ENCODE measurements around the gene SCARB1. TPM values are rescaled to one million over a fixed set of nuclear protein-coding genes. Genes with fewer than 3 reads are reported as not detected.

Gene SCARB1
- total RNA-seq, 1 donor from 2014 or later: 17.9 TPM

- intact Hi-C loops (cut with micrococcal nuclease): no loop called here
- H3K27ac Mint-ChIP-seq: no peak overlapping the region
- H3K4me3 Mint-ChIP-seq: no peak overlapping the region
- DNase-seq (ENCODE audit: low spot score): no peak
- no peaks in the 10 kb centered on the region for H3K4me1 Mint-ChIP-seq (ENCODE audit: low read depth)
- H3K27me3 Mint-ChIP-seq (ENCODE audit: insufficient read depth): peaks cover 11% of the 10 kb centered on the region
- H3K36me3 Mint-ChIP-seq (ENCODE audit: low read depth): no peaks in the 10 kb centered on the region
- no peaks in the 10 kb centered on the region for H3K9me3 Mint-ChIP-seq
These were observed 130.6 kb downstream of the SCARB1 start for GRCh38 chr12:124733086-124733485.

- Mint-ChIP-seq H3K9me3 (no peaks in the 10 kb centered on the region), H3K27me3 (ENCODE audit: insufficient read depth) (peaks cover 11% of the 10 kb centered on the region)
- intact Hi-C loops (cut with micrococcal nuclease): no loop called here
These were observed 131.2 kb downstream of the SCARB1 start for GRCh38 chr12:124732275-124733075.

DNA sequence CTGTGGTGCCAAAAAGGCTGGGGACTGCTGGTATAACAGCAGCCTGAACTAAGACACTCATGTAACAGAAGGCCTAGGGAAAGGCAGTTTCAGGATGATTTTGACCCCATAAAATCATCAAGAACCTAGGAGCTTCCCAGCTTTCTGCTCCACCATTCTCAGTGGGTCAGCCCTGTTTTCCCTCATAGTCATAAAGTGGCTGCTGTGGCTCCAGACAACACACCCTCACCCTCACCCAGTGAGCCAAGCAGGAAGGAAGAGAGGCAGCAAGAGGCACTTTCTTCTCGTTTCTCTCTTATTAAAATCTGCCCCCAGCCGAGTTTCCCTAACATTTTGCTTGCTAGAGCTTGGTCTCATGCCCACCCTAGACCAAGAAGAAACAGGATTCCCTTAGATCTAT, 131.8 kb downstream of the SCARB1 start:
- Mint-ChIP-seq H3K36me3 (ENCODE audit: low read depth) (no peaks in the 10 kb centered on the region), H3K9me3 (no peaks in the 10 kb centered on the region), H3K4me1 (ENCODE audit: low read depth) (no peaks in the 10 kb centered on the region), H3K4me3 (no peak overlapping the region), H3K27me3 (ENCODE audit: insufficient read depth) (peaks cover 15% of the 10 kb centered on the region), H3K27ac (no peak overlapping the region)
- DNase-seq (ENCODE audit: low spot score): no peak
- intact Hi-C loops (cut with micrococcal nuclease): no loop called here

More at GRCh38 chr12:124732275-124733075, 131.2 kb downstream of the SCARB1 start:
- H3K27ac Mint-ChIP-seq: no peak overlapping the region
- no peaks in the 10 kb centered on the region for H3K36me3 Mint-ChIP-seq (ENCODE audit: low read depth)
- no peak overlapping the region for H3K4me3 Mint-ChIP-seq
- no peaks in the 10 kb centered on the region for H3K4me1 Mint-ChIP-seq (ENCODE audit: low read depth)
- DNase-seq (ENCODE audit: low spot score): no peak

DNA sequence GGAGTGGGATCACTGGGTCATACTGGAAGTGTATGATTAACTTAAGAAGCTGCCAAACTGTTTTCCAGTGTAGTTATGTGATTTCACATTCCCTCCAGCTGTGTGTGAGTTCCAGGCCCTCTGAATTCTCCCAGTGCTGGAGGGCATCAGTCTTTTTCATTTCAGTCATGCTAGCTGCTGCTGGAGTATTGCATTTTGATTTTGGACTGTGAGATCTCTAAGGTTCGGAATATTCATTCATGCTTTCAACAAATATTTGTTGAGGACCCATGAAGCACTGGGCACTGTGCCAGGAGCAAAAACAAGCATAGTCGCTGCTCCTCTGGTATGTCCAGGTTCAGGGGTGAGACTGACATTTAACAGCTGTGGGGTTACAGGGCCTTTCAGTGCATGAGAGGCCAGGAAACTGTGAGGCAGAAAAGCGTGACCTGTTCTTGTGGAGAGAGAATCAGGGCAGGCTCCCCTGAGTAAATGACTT, 133.2 kb downstream of the SCARB1 start:
- DNase-seq (ENCODE audit: low spot score): no peak
- Mint-ChIP-seq H3K4me3 (no peak overlapping the region), H3K36me3 (ENCODE audit: low read depth) (no peaks in the 10 kb centered on the region), H3K27me3 (ENCODE audit: insufficient read depth) (peaks cover 19% of the 10 kb centered on the region), H3K27ac (no peak overlapping the region), H3K4me1 (ENCODE audit: low read depth) (no peaks in the 10 kb centered on the region), H3K9me3 (no peaks in the 10 kb centered on the region)
- intact Hi-C loops (cut with micrococcal nuclease): no loop called here

DNA sequence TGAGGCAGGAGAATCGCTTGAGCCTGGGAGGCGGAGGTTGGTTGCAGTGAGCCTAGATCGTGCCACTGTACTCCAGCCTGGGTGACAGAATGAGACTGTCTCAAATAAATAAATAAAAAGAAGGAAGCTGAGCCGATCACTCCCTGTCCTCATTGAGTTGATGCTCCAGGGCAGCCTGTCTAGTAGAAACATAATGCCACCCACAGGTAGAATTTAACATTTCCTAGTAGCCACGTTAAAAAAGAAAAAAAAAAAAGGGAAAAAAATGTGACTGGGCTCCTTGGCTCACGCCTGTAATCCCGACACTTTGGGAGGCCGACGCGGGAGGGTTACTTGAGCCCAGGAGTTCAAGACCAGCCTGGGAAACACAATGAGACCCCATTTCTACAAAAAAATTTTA, 135.7 kb downstream of the SCARB1 start:
- intact Hi-C loops (cut with micrococcal nuclease): no loop called here
- Mint-ChIP-seq H3K4me3 (no peak overlapping the region), H3K4me1 (ENCODE audit: low read depth) (no peaks in the 10 kb centered on the region), H3K27ac (no peak overlapping the region), H3K9me3 (no peaks in the 10 kb centered on the region), H3K27me3 (ENCODE audit: insufficient read depth) (peaks cover 12% of the 10 kb centered on the region), H3K36me3 (ENCODE audit: low read depth) (no peaks in the 10 kb centered on the region)
- DNase-seq (ENCODE audit: low spot score): no peak

DNA sequence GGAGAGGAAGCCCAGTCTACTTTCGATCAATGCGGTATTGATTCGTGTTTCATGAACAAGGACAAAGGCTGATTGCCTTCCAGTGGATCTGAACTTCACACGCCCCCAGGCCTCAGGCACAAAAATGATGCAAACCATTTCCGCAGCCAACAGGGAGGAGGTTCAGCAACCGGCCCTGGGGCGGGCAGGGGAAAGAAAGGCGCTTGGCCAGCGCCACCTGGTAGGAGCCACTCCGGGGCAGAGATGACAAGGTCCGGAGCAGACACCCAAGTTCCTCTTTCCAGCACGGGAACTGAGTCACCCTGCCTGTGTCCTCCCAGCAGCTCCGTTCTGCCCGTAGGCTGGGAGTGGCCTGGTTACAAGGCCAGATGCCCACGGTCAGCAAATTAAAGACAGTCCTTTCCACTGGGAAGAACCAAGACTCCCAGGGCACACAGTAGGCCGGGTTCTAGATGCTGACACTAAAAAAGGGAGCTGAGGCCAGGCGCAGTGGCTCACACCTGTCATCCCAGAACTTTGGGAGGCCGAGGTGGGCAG, 136.3 kb downstream of the SCARB1 start:
- Mint-ChIP-seq H3K27me3 (ENCODE audit: insufficient read depth) (peaks cover 13% of the 10 kb centered on the region), H3K4me3 (no peak overlapping the region), H3K36me3 (ENCODE audit: low read depth) (no peaks in the 10 kb centered on the region), H3K4me1 (ENCODE audit: low read depth) (no peaks in the 10 kb centered on the region), H3K9me3 (no peaks in the 10 kb centered on the region), H3K27ac (no peak overlapping the region)
- DNase-seq (ENCODE audit: low spot score): no peak
- intact Hi-C loops (cut with micrococcal nuclease): no loop called here

Other genes with a start within 250 kb of the SCARB1 start
- gene UBC, start 50.8 kb upstream of the SCARB1 start, total RNA-seq: 883 and 899 TPM in 2 replicates
- gene DHX37, start 125.3 kb upstream of the SCARB1 start, total RNA-seq: 47.5 and 50.2 TPM in 2 replicates
- 35.0 and 35.2 TPM in 2 replicates for gene BRI3BP, start 129.8 kb upstream of the SCARB1 start, total RNA-seq
- 26.7 and 27.8 TPM in 2 replicates for gene AACS, start 201.6 kb upstream of the SCARB1 start, total RNA-seq

All from activated T-helper 1 cell treated with anti-CD3 and anti-CD28 coated beads, Interleukin-12 subunit alpha, Interleukin-12 subunit beta, Interleukin-2, Interleukin-4 antibody, amounts not matched to agents 30 ng/mL and 10 ng/mL and 1 ng/mL, durations not matched to agents 14 hours and 24 hours and 36 hours (primary cell).